Stimulated activated CD8-positive, alpha-beta memory T cell treated with anti-CD3 and anti-CD28 coated beads, Interleukin-4, amount 100 ng/mL, for 4 hours (primary cell): Measurements from ENCODE around the gene APBA3.

Source experiments
- DNase-seq, 2 donors: peaks; one replicate each; pipeline ENCODE4 v3.0.0-alpha.2; 2020; ENCODE audit warnings: low read depth in 2 of 2, low spot score in 1 of 2

Gene APBA3

GRCh38 chr19:3721887-3722442 is 39.5 kb downstream of the APBA3 start:
- no peak for DNase-seq

- peak; percentile 60 to 63 for DNase-seq
Measured at GRCh38 chr19:3721131-3721886, 40.2 kb downstream of the APBA3 start.

- no peak for DNase-seq
Measured at GRCh38 chr19:3720349-3720917, 41.1 kb downstream of the APBA3 start.

- no peak for DNase-seq
Measured at GRCh38 chr19:3719868-3720267, 41.6 kb downstream of the APBA3 start.

GRCh38 chr19:3716147-3716668 is 45.3 kb downstream of the APBA3 start:
- DNase-seq, result no peak

GRCh38 chr19:3712663-3713611 is 48.6 kb downstream of the APBA3 start:
- no peak for DNase-seq

- DNase-seq, result no peak
Measured at GRCh38 chr19:3710265-3710812, 51.2 kb downstream of the APBA3 start.

GRCh38 chr19:3708207-3708931 is 53.1 kb downstream of the APBA3 start, which contains the start of gene TJP3:
TSS of gene TJP3 (plus strand) at chr19:3708384. CDS start at chr19:3728433, 20,049 bp downstream.
- no peak for DNase-seq

GRCh38 chr19:3707868-3708206 is 53.7 kb downstream of the APBA3 start:
- no peak for DNase-seq

GRCh38 chr19:3701200-3701599 is 60.3 kb downstream of the APBA3 start:
- no peak for DNase-seq
